A549 (cell line): ENCODE results near the gene CRIP2.

ENCODE experiments used
- BHLHE40 ChIP-seq: IDR thresholded peaks from 2 replicates; pipeline ENCODE4 v1.6.1; 2012; ENCODE audit warnings: low read depth, low read length, inconsistent platforms
- CTCF ChIP-seq: fragments of >200 bp; sonication (Bioruptor Twin); formaldehyde crosslinking; IDR thresholded peaks from 3 replicates; pipeline ENCODE4 v1.5.1; 2016
- EHMT2 ChIP-seq: fragments of 200-600 bp; sonication (generic); IDR thresholded peaks from 2 replicates; pipeline ENCODE4 v1.6.1; 2016; ENCODE audit warnings: antibody characterized with exemption, low read depth, mild to moderate bottlenecking, moderate library complexity
- EP300 ChIP-seq, 2 experiments: fragments of >200 bp; sonication (Bioruptor Twin); formaldehyde crosslinking; IDR thresholded peaks; 2 replicates in 1 of 2; 3 replicates in 1 of 2; pipeline ENCODE4 v1.6.1; 2016 to 2017
- HDAC2 ChIP-seq: fragments of 200-600 bp; sonication (generic); IDR thresholded peaks from 2 replicates; pipeline ENCODE4 v1.6.1; 2016
- JUNB ChIP-seq: fragments of >200 bp; sonication (Bioruptor Twin); formaldehyde crosslinking; IDR thresholded peaks from 2 replicates; pipeline ENCODE4 v1.6.1; 2016
- KDM1A ChIP-seq: fragments of 200-600 bp; sonication (generic); IDR thresholded peaks from 2 replicates; pipeline ENCODE4 v1.6.1; 2016; ENCODE audit warnings: low read depth, mild to moderate bottlenecking
- MYC ChIP-seq: IDR thresholded peaks from 2 replicates; pipeline ENCODE4 v1.6.1; 2012; ENCODE audit warnings: mild to moderate bottlenecking, inconsistent platforms, low read length, improper control_type of control experiment, borderline replicate concordance
- NR3C1 ChIP-seq: fragments of >200 bp; sonication (Bioruptor Twin); formaldehyde crosslinking; IDR thresholded peaks from 3 replicates; pipeline ENCODE4 v1.6.1; 2017
- POLR2A ChIP-seq: IDR thresholded peaks from 2 replicates; pipeline ENCODE4 v1.6.1; 2012; ENCODE audit warnings: mild to moderate bottlenecking, low read length
- RNF2 ChIP-seq: fragments of 200-600 bp; sonication (generic); IDR thresholded peaks from 2 replicates; pipeline ENCODE4 v1.6.1; 2016; ENCODE audit warnings: low read depth, mild to moderate bottlenecking, antibody characterized with exemption, moderate library complexity, borderline replicate concordance
- SMC3 ChIP-seq: fragments of >200 bp; sonication (Bioruptor Twin); formaldehyde crosslinking; IDR thresholded peaks from 3 replicates; pipeline ENCODE4 v1.6.1; 2018; ENCODE audit warnings: inconsistent platforms

- TF ChIP-seq JUNB, result no peak
- TF ChIP-seq NR3C1, result no peak
- TF ChIP-seq CTCF, result no peak
- no peak for TF ChIP-seq HDAC2
- TF ChIP-seq POLR2A, result no peak
- no peak for TF ChIP-seq RNF2
- TF ChIP-seq KDM1A, result no peak
- no peak for TF ChIP-seq MYC
- no peak for TF ChIP-seq EHMT2
- TF ChIP-seq BHLHE40, result no peak
- TF ChIP-seq SMC3, result no peak
- no peak for TF ChIP-seq EP300 (IDR thresholded peaks at IDR 0.05)
Observed at GRCh38 chr14:105505101-105505500, 30.5 kb downstream of the CRIP2 start.
